A673 (cell line): ENCODE results near the gene SLPI. TPM values are rescaled to one million over a fixed set of nuclear protein-coding genes. Genes with fewer than 3 reads are reported as not detected.

Experiments
- BruUV-seq: library from RNA; stranded (reverse); fragments of 400-500 nt; replicated peaks from 2 replicates; lab custom pipeline; 2021; lab: Mats Ljungman, UMichigan
- CTCF ChIA-PET: fragments of 300-600 bp; sonication (Branson Sonifier 250); formaldehyde crosslinking; loops from one replicate; lab custom pipeline; 2022; ENCODE audit warnings: antibody characterized with exemption; lab: Charles Lee
- POLR2A ChIA-PET: fragments of 300-600 bp; sonication (Branson Sonifier 250); formaldehyde crosslinking; loops from one replicate; lab custom pipeline; 2022; ENCODE audit warnings: antibody characterized with exemption; ENCODE audit not compliant: low non-redundant PET; lab: Charles Lee
- DNase-seq: peaks from one replicate; pipeline ENCODE4 v3.0.0-alpha.2; 2015; ENCODE audit warnings: low spot score
- H3K27ac ChIP-seq: fragments of 200-600 bp; sonication (generic); 2 replicates; pipeline ENCODE4 v1.5.1; 2016; ENCODE audit warnings: mixed run types, low read depth, mild to moderate bottlenecking, mixed read lengths, antibody characterized with exemption, low read length; ENCODE audit not compliant: poor library complexity, severe bottlenecking
- H3K27me3 ChIP-seq: fragments of 200-600 bp; sonication (generic); replicated peaks from 2 replicates; pipeline ENCODE4 v1.6.1; 2017; ENCODE audit warnings: mixed run types, low read depth, mild to moderate bottlenecking, mixed read lengths, antibody characterized with exemption, low read length; ENCODE audit not compliant: insufficient read depth, poor library complexity
- H3K36me3 ChIP-seq: fragments of 200-600 bp; sonication (generic); 2 replicates; pipeline ENCODE4 v1.6.1; 2016; ENCODE audit warnings: mixed run types, mild to moderate bottlenecking, mixed read lengths, antibody characterized with exemption, low read length; ENCODE audit not compliant: insufficient read depth, poor library complexity, severe bottlenecking
- H3K4me1 ChIP-seq: fragments of 200-600 bp; sonication (generic); 2 replicates; pipeline ENCODE4 v1.6.1; 2017; ENCODE audit warnings: mixed run types, mild to moderate bottlenecking, mixed read lengths, antibody characterized with exemption, low read length; ENCODE audit not compliant: insufficient read depth, poor library complexity, severe bottlenecking
- H3K4me3 ChIP-seq: fragments of 200-600 bp; sonication (generic); 2 replicates; pipeline ENCODE4 v1.5.1; 2016; ENCODE audit warnings: low read depth, mixed run types, mild to moderate bottlenecking, mixed read lengths, low read length; ENCODE audit not compliant: poor library complexity, severe bottlenecking
- H3K9me3 ChIP-seq: fragments of 200-600 bp; sonication (generic); 2 replicates; pipeline ENCODE4 v1.6.1; 2016; ENCODE audit warnings: mixed run types, low read depth, mild to moderate bottlenecking, mixed read lengths, antibody characterized with exemption, low read length; ENCODE audit not compliant: poor library complexity, severe bottlenecking
- CTCF ChIP-seq: fragments of 300-800, 200-600 bp; sonication (generic); conservative IDR thresholded peaks from 2 replicates; pipeline ENCODE4 v1.5.1; 2017; ENCODE audit warnings: low read depth, mild to moderate bottlenecking, antibody characterized with exemption, low read length, moderate library complexity, mixed read lengths
- EZH2 ChIP-seq: fragments of 200-600 bp; sonication (generic); IDR thresholded peaks from 2 replicates; pipeline ENCODE4 v1.6.1; 2017; ENCODE audit warnings: borderline replicate concordance, low read depth, mild to moderate bottlenecking, mixed read lengths, antibody characterized with exemption, low read length; ENCODE audit not compliant: poor library complexity, severe bottlenecking
- intact Hi-C: fragments of 100-400 bp; cut with micrococcal nuclease; formaldehyde crosslinking; loops from one replicate; pipeline ENCODE4 v1.10.0; 2022; ENCODE audit not compliant: unreplicated experiment
- total RNA-seq: library from RNA; stranded (reverse); gene quantifications from 2 replicates; pipeline ENCODE4 v1.2.3, GENCODE V29; 2021

Gene SLPI
- total RNA-seq, 1 experiment from 2014 or later: not detected

DNA sequence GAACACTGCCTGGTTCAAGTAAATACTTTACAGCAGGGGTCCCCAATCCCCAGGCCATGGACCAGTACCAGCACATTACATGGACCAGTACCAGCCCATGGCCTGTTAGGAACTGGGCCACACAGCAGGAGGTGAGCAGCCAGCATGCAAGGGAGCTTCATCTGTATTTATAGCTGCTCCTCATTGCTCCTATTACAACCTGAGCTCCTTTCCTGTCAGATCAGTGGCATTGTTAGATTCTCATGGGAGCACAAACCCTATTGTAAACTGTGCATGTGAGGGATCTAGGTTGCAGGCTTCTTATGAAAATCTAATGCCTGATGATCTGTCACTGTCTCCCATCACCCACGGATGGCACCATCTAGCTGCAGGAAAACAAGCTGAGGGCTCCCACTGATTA, 40.3 kb upstream of the SLPI start:
- H3K27me3 ChIP-seq: peaks cover 9% of the 10 kb centered on the region
- H3K4me1 ChIP-seq: peaks cover 9% of the 10 kb centered on the region
- no peaks in the 10 kb centered on the region for H3K9me3 ChIP-seq
- no peak overlapping the region for H3K27ac ChIP-seq
- no peaks in the 10 kb centered on the region for H3K36me3 ChIP-seq
- no TSS peak for BruUV-seq
- intact Hi-C loops: loop anchor here (5.0 kb wide), 1 partner anchor 282 kb away; no protein-coding TSS in a partner anchor
- TF ChIP-seq CTCF: no peak
- TF ChIP-seq EZH2: no peak
- no peak for DNase-seq
- no peak overlapping the region for H3K4me3 ChIP-seq
- CTCF ChIA-PET: interaction anchor here (0.9 to 2.8 kb wide), 7 partner anchors 8 to 476 kb away, joined by 3 to 15 read pairs (median 6); no protein-coding TSS in a partner anchor
- POLR2A ChIA-PET: no interaction called here

DNA sequence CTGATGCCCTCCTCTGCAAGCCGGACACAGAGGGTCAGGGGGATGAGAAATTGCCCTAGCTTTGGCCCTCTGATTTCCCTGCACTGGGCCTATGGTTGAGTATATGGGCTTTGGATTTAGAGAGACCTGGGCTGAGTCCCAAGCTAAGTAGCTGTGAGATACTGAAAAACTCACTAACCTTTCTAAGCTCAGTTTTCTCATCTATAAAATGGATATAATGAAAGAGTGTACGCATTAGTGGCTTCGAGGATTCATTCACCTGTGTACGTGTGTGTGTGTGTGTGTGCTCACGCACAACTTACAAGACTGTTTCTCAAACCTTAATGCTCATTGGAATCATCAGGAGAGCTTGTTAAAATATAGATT, 39.6 kb upstream of the SLPI start:
- POLR2A ChIA-PET: no interaction called here
- H3K4me3 ChIP-seq: peak overlapping the region; percentile 56
- TF ChIP-seq EZH2: no peak
- TF ChIP-seq CTCF: no peak; the same call in 1 of the 2 replicates
- no peaks in the 10 kb centered on the region for H3K9me3 ChIP-seq
- no peak for DNase-seq
- no peaks in the 10 kb centered on the region for H3K36me3 ChIP-seq
- H3K4me1 ChIP-seq: peaks cover 9% of the 10 kb centered on the region
- intact Hi-C loops: loop anchor here (5.0 kb wide), 1 partner anchor 282 kb away; no protein-coding TSS in a partner anchor
- CTCF ChIA-PET: interaction anchor here (0.8 to 2.8 kb wide), 11 partner anchors 8 to 477 kb away, joined by 3 to 15 read pairs (median 5); partner anchors contain the start of gene SYS1
- H3K27ac ChIP-seq: no peak overlapping the region
- H3K27me3 ChIP-seq: peaks cover 9% of the 10 kb centered on the region
- no TSS peak for BruUV-seq

DNA sequence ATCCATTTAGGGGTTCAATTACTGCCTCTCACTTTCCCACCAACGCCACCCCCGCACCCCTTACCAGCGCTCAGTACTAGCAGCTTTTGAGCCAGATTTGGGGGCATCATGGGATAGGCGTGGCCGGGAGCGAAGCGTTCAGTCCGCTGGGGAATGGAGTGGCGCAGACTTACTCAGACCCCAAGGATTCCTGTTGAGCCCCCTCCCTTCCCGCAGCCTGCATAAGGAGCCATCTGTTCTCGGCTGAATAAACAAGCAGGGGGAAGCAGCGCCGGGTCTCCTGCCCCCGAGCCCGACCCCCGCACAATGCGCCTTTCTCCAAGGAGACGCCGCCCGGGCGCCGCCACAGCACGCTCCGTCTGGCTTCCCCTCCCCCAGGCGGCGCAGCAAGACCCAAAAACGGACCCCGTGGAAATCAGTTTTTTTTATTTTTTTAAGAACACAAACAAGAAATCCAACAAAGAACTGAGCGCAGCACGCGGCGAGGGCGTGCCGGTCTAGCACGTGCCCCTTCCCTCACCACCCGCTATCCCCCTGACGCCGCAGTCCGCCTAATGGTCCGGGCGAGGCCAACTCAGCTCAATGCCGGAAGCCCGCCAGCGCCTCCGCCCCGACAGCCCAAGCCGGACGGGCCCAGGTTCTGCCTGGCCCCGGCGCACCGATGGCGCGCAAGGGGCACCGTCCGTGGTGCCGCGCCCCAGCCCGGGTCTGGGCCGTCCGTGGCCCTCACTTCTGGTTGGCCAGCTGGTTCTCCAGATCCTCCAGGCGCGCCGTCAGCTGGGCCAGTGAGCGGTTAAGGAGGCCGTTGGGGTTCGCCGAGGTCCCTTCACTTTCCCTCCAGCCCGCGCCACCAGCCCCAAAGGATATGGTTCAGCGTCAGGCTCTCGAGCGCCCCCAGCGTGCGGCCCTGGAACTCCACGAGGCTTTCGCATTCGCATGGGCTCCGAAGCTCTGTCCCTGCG, 39.0 kb upstream of the SLPI start:
- ChIA-PET CTCF (interaction anchor here (0.5 to 2.8 kb wide), 12 partner anchors 9 to 478 kb away, joined by 3 to 15 read pairs (median 4); partner anchors contain the start of gene SYS1), POLR2A (interaction anchor here (0.6 kb wide), 1 partner anchor 408 kb away, joined by 4 read pairs; the partner anchor contains the start of gene YWHAB)
- no peaks in the 10 kb centered on the region for H3K9me3 ChIP-seq
- H3K27me3 ChIP-seq: peaks cover 9% of the 10 kb centered on the region
- H3K4me3 ChIP-seq: peak overlapping the region; percentile 56
- no peaks in the 10 kb centered on the region for H3K36me3 ChIP-seq
- peaks cover 9% of the 10 kb centered on the region for H3K4me1 ChIP-seq
- intact Hi-C loops: loop anchor here (2.0 to 5.0 kb wide), 2 partner anchors 155 to 281 kb away; no protein-coding TSS in a partner anchor
- TF ChIP-seq CTCF: peak; percentile 93
- TF ChIP-seq EZH2: no peak
- peak; percentile 86 for DNase-seq
- no TSS peak for BruUV-seq
- H3K27ac ChIP-seq: peak overlapping the region; percentile 55
